Measurements from ENCODE around the gene PIK3R5.

PIK3R5 gene

GRCh38 chr17:8889458-8890210, 75.9 kb downstream of the PIK3R5 start:
- Histone ChIP-seq H3K27me3 (ENCODE audit: insufficient read depth, low read length, poor library complexity) (no peaks in the 10 kb centered on the region), H3K9me3 (ENCODE audit: insufficient read depth, low read length, severe bottlenecking) (no peaks in the 10 kb centered on the region), H3K4me2 (ENCODE audit: insufficient read depth, low read length) (no peak overlapping the region), H3K27ac (ENCODE audit: low read length) (peak overlapping the region; percentile 33; the same call in 1 of the 2 replicates), H3K4me3 (ENCODE audit: low read depth in 1 of 2, low read length in 2 of 2) (no peak overlapping the region), H3K79me2 (ENCODE audit: insufficient read depth, low read length) (no peaks in the 10 kb centered on the region), H3K9ac (ENCODE audit: low read depth, low read length) (no peak overlapping the region), H4K20me1 (ENCODE audit: insufficient read depth, low read length) (no peaks in the 10 kb centered on the region), H2AFZ (ENCODE audit: low read depth, low read length) (no peak overlapping the region), H3K36me3 (ENCODE audit: insufficient read depth, low read length) (peaks cover 81% of the 10 kb centered on the region), H3K4me1 (ENCODE audit: insufficient read depth, low read length) (peaks cover 3% of the 10 kb centered on the region; the same call in 1 of the 2 replicates)
- ATAC-seq (ENCODE audit: insufficient read depth, low read depth) (no peak), DNase-seq (no peak)
- TF ChIP-seq CTCF (IDR thresholded peaks at IDR 0.05; ENCODE audit: borderline replicate concordance, extremely low read depth, low read length, poor library complexity, severe bottlenecking) (no peak), EZH2 (IDR thresholded peaks at IDR 0.05; ENCODE audit: borderline replicate concordance, low read depth, low read length, severe bottlenecking) (no peak)

- no peak for TF ChIP-seq EZH2 (IDR thresholded peaks at IDR 0.05; ENCODE audit: borderline replicate concordance, low read depth, low read length, severe bottlenecking)
Measured at GRCh38 chr17:8888704-8889302, 76.7 kb downstream of the PIK3R5 start.

GRCh38 chr17:8887834-8888703, 77.4 kb downstream of the PIK3R5 start:
- no peak overlapping the region for H3K9ac ChIP-seq (ENCODE audit: low read depth, low read length)
- DNase-seq (no peak), ATAC-seq (ENCODE audit: insufficient read depth, low read depth) (no peak)
- H3K27ac ChIP-seq (ENCODE audit: low read length) = no peak overlapping the region
- no peaks in the 10 kb centered on the region for H3K79me2 ChIP-seq (ENCODE audit: insufficient read depth, low read length)
- H3K9me3 ChIP-seq (ENCODE audit: insufficient read depth, low read length, severe bottlenecking) = no peaks in the 10 kb centered on the region
- H3K4me3 ChIP-seq (ENCODE audit: low read depth in 1 of 2, low read length in 2 of 2) = no peak overlapping the region
- H2AFZ ChIP-seq (ENCODE audit: low read depth, low read length) = no peak overlapping the region
- no peaks in the 10 kb centered on the region for H3K27me3 ChIP-seq (ENCODE audit: insufficient read depth, low read length, poor library complexity)
- peaks cover 81% of the 10 kb centered on the region for H3K36me3 ChIP-seq (ENCODE audit: insufficient read depth, low read length)
- H3K4me1 ChIP-seq (ENCODE audit: insufficient read depth, low read length) = no peaks in the 10 kb centered on the region
- no peaks in the 10 kb centered on the region for H4K20me1 ChIP-seq (ENCODE audit: insufficient read depth, low read length)
- TF ChIP-seq CTCF (IDR thresholded peaks at IDR 0.05; ENCODE audit: borderline replicate concordance, extremely low read depth, low read length, poor library complexity, severe bottlenecking) = no peak
- no peak for TF ChIP-seq EZH2 (IDR thresholded peaks at IDR 0.05; ENCODE audit: borderline replicate concordance, low read depth, low read length, severe bottlenecking)
- H3K4me2 ChIP-seq (ENCODE audit: insufficient read depth, low read length) = no peak overlapping the region

More at GRCh38 chr17:8888704-8889302, 76.7 kb downstream of the PIK3R5 start:
- ATAC-seq (ENCODE audit: insufficient read depth, low read depth) (no peak), DNase-seq (no peak)
- no peaks in the 10 kb centered on the region for H3K79me2 ChIP-seq (ENCODE audit: insufficient read depth, low read length)
- H3K36me3 ChIP-seq (ENCODE audit: insufficient read depth, low read length) = peaks cover 82% of the 10 kb centered on the region
- H3K4me3 ChIP-seq (ENCODE audit: low read depth in 1 of 2, low read length in 2 of 2) = no peak overlapping the region
- no peaks in the 10 kb centered on the region for H4K20me1 ChIP-seq (ENCODE audit: insufficient read depth, low read length)
- no peaks in the 10 kb centered on the region for H3K27me3 ChIP-seq (ENCODE audit: insufficient read depth, low read length, poor library complexity)
- no peak overlapping the region for H2AFZ ChIP-seq (ENCODE audit: low read depth, low read length)
- no peaks in the 10 kb centered on the region for H3K4me1 ChIP-seq (ENCODE audit: insufficient read depth, low read length)
- no peaks in the 10 kb centered on the region for H3K9me3 ChIP-seq (ENCODE audit: insufficient read depth, low read length, severe bottlenecking)
- H3K9ac ChIP-seq (ENCODE audit: low read depth, low read length) = no peak overlapping the region
- H3K27ac ChIP-seq (ENCODE audit: low read length) = no peak overlapping the region
- no peak overlapping the region for H3K4me2 ChIP-seq (ENCODE audit: insufficient read depth, low read length)

All from DND-41 (cell line).